Activated naive CD4-positive, alpha-beta T cell treated with anti-CD3 and anti-CD28 coated beads, Interleukin-2, amount 50 U/mL, for 24 hours (primary cell): ENCODE measurements around the gene KLHL28.

Experiments
- H3K27ac Mint-ChIP-seq: one replicate; pipeline ENCODE4 v1.8.0; 2021; ENCODE audit warnings: mild to moderate bottlenecking, mixed read lengths
- H3K27me3 Mint-ChIP-seq: one replicate; pipeline ENCODE4 v1.8.0; 2021; ENCODE audit warnings: mixed read lengths
- H3K36me3 Mint-ChIP-seq: one replicate; pipeline ENCODE4 v1.8.0; 2021; ENCODE audit warnings: mixed read lengths
- H3K4me1 Mint-ChIP-seq: one replicate; pipeline ENCODE4 v1.8.0; 2021; ENCODE audit warnings: mixed read lengths
- H3K4me3 Mint-ChIP-seq: one replicate; pipeline ENCODE4 v1.8.0; 2021; ENCODE audit warnings: mild to moderate bottlenecking, mixed read lengths
- H3K9me3 Mint-ChIP-seq: one replicate; pipeline ENCODE4 v1.8.0; 2021; ENCODE audit warnings: mixed read lengths

Gene KLHL28

GRCh38 chr14:44961554-44962333 is at the start of gene KLHL28, which contains the start of gene TOGARAM1:
KLHL28 (minus strand) TSS chr14:44961947; CDS start chr14:44945928, 16,019 bp downstream.
TOGARAM1 (plus strand) TSS chr14:44962190; CDS start chr14:44962422, 232 bp downstream.
- peak within 1 kb of the TSS; percentile 59 for H3K27ac Mint-ChIP-seq
- no peak within 1 kb of the TSS for H3K4me3 Mint-ChIP-seq
- peaks cover 18% of the 10 kb centered on the region for H3K36me3 Mint-ChIP-seq
- peaks cover 9% of the 10 kb centered on the region for H3K9me3 Mint-ChIP-seq
- no peaks in the 10 kb centered on the region for H3K27me3 Mint-ChIP-seq
- peaks cover 69% of the 10 kb centered on the region for H3K4me1 Mint-ChIP-seq

- H3K4me3 Mint-ChIP-seq = no peak overlapping the region
- H3K9me3 Mint-ChIP-seq = no peaks in the 10 kb centered on the region
- peaks cover 17% of the 10 kb centered on the region for H3K36me3 Mint-ChIP-seq
- H3K27me3 Mint-ChIP-seq = no peaks in the 10 kb centered on the region
- no peaks in the 10 kb centered on the region for H3K4me1 Mint-ChIP-seq
- H3K27ac Mint-ChIP-seq = no peak overlapping the region
These were observed 42.2 kb upstream of the KLHL28 start for GRCh38 chr14:45003924-45004323.

GRCh38 chr14:44995770-44996294 is 34.1 kb upstream of the KLHL28 start:
- peaks cover 7% of the 10 kb centered on the region for H3K9me3 Mint-ChIP-seq
- H3K4me1 Mint-ChIP-seq = no peaks in the 10 kb centered on the region
- H3K4me3 Mint-ChIP-seq = no peak overlapping the region
- H3K27me3 Mint-ChIP-seq = no peaks in the 10 kb centered on the region
- no peak overlapping the region for H3K27ac Mint-ChIP-seq
- H3K36me3 Mint-ChIP-seq = peaks cover 20% of the 10 kb centered on the region

- Mint-ChIP-seq H3K27ac (no peak overlapping the region), H3K36me3 (peaks cover 18% of the 10 kb centered on the region), H3K9me3 (peaks cover 7% of the 10 kb centered on the region), H3K27me3 (no peaks in the 10 kb centered on the region), H3K4me1 (peaks cover 5% of the 10 kb centered on the region), H3K4me3 (no peak overlapping the region)
These were observed 33.4 kb upstream of the KLHL28 start for GRCh38 chr14:44995196-44995595.

- H3K4me3 Mint-ChIP-seq = no peak overlapping the region
- no peak overlapping the region for H3K27ac Mint-ChIP-seq
- H3K4me1 Mint-ChIP-seq = peaks cover 19% of the 10 kb centered on the region
- peaks cover 4% of the 10 kb centered on the region for H3K9me3 Mint-ChIP-seq
- H3K36me3 Mint-ChIP-seq = peaks cover 9% of the 10 kb centered on the region
- no peaks in the 10 kb centered on the region for H3K27me3 Mint-ChIP-seq
These were observed 28.8 kb upstream of the KLHL28 start for GRCh38 chr14:44990533-44990932.

- no peak overlapping the region for H3K27ac Mint-ChIP-seq
- H3K4me1 Mint-ChIP-seq = peaks cover 19% of the 10 kb centered on the region
- H3K9me3 Mint-ChIP-seq = peaks cover 4% of the 10 kb centered on the region
- peaks cover 9% of the 10 kb centered on the region for H3K36me3 Mint-ChIP-seq
- no peak overlapping the region for H3K4me3 Mint-ChIP-seq
- no peaks in the 10 kb centered on the region for H3K27me3 Mint-ChIP-seq
These were observed 28.0 kb upstream of the KLHL28 start for GRCh38 chr14:44989497-44990440.

GRCh38 chr14:44988694-44989093 is 26.9 kb upstream of the KLHL28 start:
- Mint-ChIP-seq H3K4me3 (no peak overlapping the region), H3K27ac (no peak overlapping the region), H3K4me1 (peaks cover 19% of the 10 kb centered on the region), H3K27me3 (no peaks in the 10 kb centered on the region), H3K9me3 (peaks cover 4% of the 10 kb centered on the region), H3K36me3 (peaks cover 9% of the 10 kb centered on the region)

DNA sequence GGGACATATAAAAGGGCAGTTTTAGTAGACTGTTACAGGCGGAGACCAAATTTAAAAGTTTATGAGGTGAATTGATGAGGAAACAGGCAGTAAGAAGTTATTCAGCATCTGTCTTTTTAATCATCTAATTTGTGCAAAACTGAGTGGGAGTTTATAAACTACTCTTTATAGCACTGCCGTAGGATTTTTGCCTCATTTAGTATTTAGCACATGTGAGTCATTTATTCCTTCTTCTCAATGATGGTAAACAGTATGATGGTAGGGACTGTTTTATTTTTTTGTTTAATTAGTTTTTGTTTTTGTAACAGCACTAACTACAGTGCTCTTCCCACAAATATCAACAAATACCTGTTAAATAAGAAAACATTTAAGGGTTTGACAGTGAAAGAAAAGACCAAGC is 20.8 kb upstream of the KLHL28 start:
- H3K27ac Mint-ChIP-seq = peak overlapping the region; percentile 52
- no peak overlapping the region for H3K4me3 Mint-ChIP-seq
- no peaks in the 10 kb centered on the region for H3K27me3 Mint-ChIP-seq
- peaks cover 28% of the 10 kb centered on the region for H3K4me1 Mint-ChIP-seq
- H3K36me3 Mint-ChIP-seq = peaks cover 12% of the 10 kb centered on the region
- H3K9me3 Mint-ChIP-seq = no peaks in the 10 kb centered on the region

DNA sequence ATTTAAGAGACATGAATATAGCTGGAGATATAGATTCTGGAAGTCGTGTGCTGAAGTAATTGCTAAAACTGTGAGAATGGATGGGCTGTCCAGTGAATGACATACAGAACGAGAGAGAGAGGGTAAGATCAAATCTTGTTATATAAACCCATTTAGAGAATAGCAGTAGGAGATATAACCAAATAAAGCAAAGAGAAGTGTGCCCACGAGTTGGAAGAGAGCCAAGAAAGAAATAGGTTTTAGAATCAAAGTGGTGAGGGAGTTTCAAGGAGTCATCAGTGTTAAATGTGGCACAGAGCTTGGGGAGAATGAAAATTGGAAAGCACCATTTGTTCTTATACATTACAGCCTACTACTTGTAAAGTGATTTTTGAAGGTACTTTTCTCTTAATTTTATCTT is 19.5 kb upstream of the KLHL28 start:
- peaks cover 13% of the 10 kb centered on the region for H3K36me3 Mint-ChIP-seq
- H3K27me3 Mint-ChIP-seq = no peaks in the 10 kb centered on the region
- H3K9me3 Mint-ChIP-seq = no peaks in the 10 kb centered on the region
- peaks cover 30% of the 10 kb centered on the region for H3K4me1 Mint-ChIP-seq
- no peak overlapping the region for H3K4me3 Mint-ChIP-seq
- peak overlapping the region; percentile 66 for H3K27ac Mint-ChIP-seq

DNA sequence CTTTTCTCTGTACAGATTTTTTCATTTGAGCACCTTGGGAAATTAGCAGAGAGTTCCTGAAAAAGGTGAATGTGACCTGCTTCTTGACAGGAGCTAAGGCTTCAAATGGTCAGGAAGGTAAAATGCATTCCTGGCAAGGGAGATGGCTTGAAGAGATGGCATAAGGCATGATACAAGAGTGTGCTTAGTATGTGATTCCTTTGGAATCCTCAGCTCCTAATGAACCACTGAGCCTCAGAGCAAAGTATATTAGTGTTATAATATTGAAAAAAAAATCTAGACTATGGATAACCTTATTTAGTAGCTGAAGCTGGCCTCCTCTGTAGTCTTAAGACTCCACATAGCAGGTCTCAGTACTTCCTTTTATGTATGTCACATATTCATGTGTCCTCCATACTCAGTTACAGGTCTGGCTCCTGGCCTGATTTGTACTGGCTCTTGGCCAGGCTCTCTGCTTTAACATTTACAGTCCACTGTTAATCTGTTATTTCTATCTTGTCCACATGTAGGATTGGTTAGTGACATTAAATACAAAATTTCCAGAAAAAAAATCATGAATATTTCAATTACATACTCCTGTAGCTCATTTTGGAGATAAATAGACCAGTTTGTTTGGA is 18.1 kb upstream of the KLHL28 start:
- Mint-ChIP-seq H3K27ac (no peak overlapping the region), H3K36me3 (peaks cover 21% of the 10 kb centered on the region), H3K4me3 (no peak overlapping the region), H3K9me3 (no peaks in the 10 kb centered on the region), H3K27me3 (no peaks in the 10 kb centered on the region), H3K4me1 (peaks cover 32% of the 10 kb centered on the region)

DNA sequence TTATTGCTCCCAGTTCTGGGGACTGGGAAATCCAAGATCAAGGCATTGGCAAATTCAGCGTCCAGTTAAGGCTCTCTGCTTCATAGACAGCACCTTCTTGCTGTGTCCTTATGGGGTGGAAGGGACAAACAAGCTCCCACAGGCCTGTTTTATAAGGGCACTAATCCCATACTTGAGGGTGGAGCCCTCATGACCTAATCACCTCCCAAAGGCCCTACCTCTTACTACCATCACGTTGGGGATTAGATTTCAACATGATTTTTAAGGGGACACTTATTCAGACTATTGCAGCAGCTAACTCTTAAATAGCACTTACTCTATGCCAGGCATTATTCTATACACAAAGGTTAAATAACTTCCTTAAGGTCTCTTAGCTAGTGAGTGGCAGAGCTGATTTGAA is 17.5 kb upstream of the KLHL28 start:
- Mint-ChIP-seq H3K4me3 (no peak overlapping the region), H3K27ac (no peak overlapping the region), H3K4me1 (peaks cover 37% of the 10 kb centered on the region), H3K27me3 (no peaks in the 10 kb centered on the region), H3K9me3 (peaks cover 5% of the 10 kb centered on the region), H3K36me3 (peaks cover 27% of the 10 kb centered on the region)

- no peak overlapping the region for H3K4me3 Mint-ChIP-seq
- H3K9me3 Mint-ChIP-seq = peaks cover 51% of the 10 kb centered on the region
- H3K27ac Mint-ChIP-seq = no peak overlapping the region
- H3K27me3 Mint-ChIP-seq = no peaks in the 10 kb centered on the region
- peaks cover 76% of the 10 kb centered on the region for H3K36me3 Mint-ChIP-seq
- peaks cover 78% of the 10 kb centered on the region for H3K4me1 Mint-ChIP-seq
These were observed 9.7 kb upstream of the KLHL28 start for GRCh38 chr14:44971459-44971858.

GRCh38 chr14:44970907-44971306 is 9.2 kb upstream of the KLHL28 start:
- H3K36me3 Mint-ChIP-seq = peaks cover 72% of the 10 kb centered on the region
- H3K4me3 Mint-ChIP-seq = no peak overlapping the region
- peaks cover 74% of the 10 kb centered on the region for H3K4me1 Mint-ChIP-seq
- H3K9me3 Mint-ChIP-seq = peaks cover 51% of the 10 kb centered on the region
- H3K27me3 Mint-ChIP-seq = no peaks in the 10 kb centered on the region
- no peak overlapping the region for H3K27ac Mint-ChIP-seq

DNA sequence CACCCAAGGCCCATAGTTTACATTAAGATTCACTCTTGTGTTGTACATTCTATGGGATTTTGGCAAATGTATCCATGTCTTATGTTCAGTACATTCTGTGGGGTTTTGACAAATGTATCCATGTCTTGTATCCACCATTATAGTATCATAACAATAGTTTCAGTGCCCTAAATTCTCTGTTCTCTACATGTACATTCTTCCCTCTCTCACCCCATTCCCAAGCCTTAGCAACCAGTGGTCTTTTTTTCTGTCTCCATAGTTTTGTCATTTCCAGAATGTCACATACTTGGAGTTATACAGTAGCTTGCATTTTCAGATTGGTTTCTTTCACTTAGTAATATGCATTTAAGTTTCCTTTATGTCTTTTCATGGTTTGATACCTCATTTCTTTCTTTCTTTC is 7.0 kb upstream of the KLHL28 start:
- H3K4me3 Mint-ChIP-seq = peak overlapping the region; percentile 0
- H3K4me1 Mint-ChIP-seq = peaks cover 82% of the 10 kb centered on the region
- no peaks in the 10 kb centered on the region for H3K27me3 Mint-ChIP-seq
- H3K36me3 Mint-ChIP-seq = peaks cover 67% of the 10 kb centered on the region
- H3K27ac Mint-ChIP-seq = no peak overlapping the region
- H3K9me3 Mint-ChIP-seq = peaks cover 49% of the 10 kb centered on the region

DNA sequence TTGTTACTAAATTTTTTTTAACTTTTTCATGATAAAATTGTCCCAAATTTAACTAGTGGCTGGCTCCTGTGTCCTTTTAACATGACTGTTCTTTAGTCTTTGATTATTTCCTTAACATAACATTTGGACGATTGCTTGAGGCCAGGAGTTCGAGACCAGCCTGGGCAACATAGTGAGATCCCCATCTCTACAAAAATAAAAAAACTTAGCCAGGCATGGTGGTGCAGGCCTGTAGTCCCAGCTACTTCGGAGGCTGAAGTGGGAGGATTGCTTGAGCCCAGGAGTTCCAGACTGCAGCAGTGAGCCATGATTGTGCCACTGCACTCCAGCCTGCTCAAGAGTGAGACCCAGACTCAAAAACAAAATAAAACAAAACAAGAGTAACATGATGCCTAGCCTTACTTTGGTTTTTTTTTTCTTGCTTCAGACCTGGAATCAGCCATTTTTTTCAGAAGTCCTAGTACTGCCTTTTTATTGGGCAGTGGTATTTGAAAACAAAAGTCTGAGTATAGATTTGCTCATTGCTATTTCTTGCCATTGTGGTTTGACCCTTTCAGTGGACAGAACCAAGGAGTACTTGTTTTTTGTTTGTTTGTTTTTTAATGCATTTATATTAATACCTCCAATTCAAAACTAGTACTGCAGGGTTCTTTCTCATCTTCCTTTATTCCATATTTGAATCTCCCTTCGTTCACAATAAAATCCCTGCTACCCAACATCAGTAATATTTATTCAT is 5.0 kb upstream of the KLHL28 start:
- Mint-ChIP-seq H3K27ac (no peak overlapping the region), H3K4me1 (peaks cover 77% of the 10 kb centered on the region), H3K4me3 (peak overlapping the region; percentile 62), H3K36me3 (peaks cover 52% of the 10 kb centered on the region), H3K9me3 (peaks cover 40% of the 10 kb centered on the region), H3K27me3 (no peaks in the 10 kb centered on the region)
